ENCODE results near the gene EYA2.
"Not testable (repeated sequence)": the region's sequence is repeated elsewhere in the genome, so short reads cannot be mapped to it uniquely, and the experiment has no call there.

The EYA2 gene

GRCh38 chr20:46932439-46932838 is 37.8 kb downstream of the EYA2 start:
- not testable (repeated sequence) for DNase-seq (ENCODE audit: low read depth)

- DNase-seq (ENCODE audit: low read depth): no peak
These were observed 38.5 kb downstream of the EYA2 start for GRCh38 chr20:46933150-46933549.

- DNase-seq (ENCODE audit: low read depth): no peak
These were observed 40.2 kb downstream of the EYA2 start for GRCh38 chr20:46934746-46935287.

- DNase-seq (ENCODE audit: low read depth): no peak
These were observed 40.9 kb downstream of the EYA2 start for GRCh38 chr20:46935394-46936017.

- no peak for DNase-seq (ENCODE audit: low read depth)
These were observed 41.9 kb downstream of the EYA2 start for GRCh38 chr20:46936415-46937156.

- no peak for DNase-seq (ENCODE audit: low read depth)
These were observed 42.5 kb downstream of the EYA2 start for GRCh38 chr20:46937157-46937523.

- no peak for DNase-seq (ENCODE audit: low read depth)
These were observed 43.0 kb downstream of the EYA2 start for GRCh38 chr20:46937533-46938226.

GRCh38 chr20:46938434-46938833 is 43.8 kb downstream of the EYA2 start:
- no peak for DNase-seq (ENCODE audit: low read depth)

GRCh38 chr20:46939031-46939965 is 44.7 kb downstream of the EYA2 start:
- no peak for DNase-seq (ENCODE audit: low read depth)

GRCh38 chr20:46940616-46941015 is 46.0 kb downstream of the EYA2 start:
- DNase-seq (ENCODE audit: low read depth): no peak

- DNase-seq (ENCODE audit: low read depth): no peak
These were observed 46.8 kb downstream of the EYA2 start for GRCh38 chr20:46941404-46941803.

GRCh38 chr20:46943861-46944591 is 49.4 kb downstream of the EYA2 start:
- DNase-seq (ENCODE audit: low read depth): no peak

- no peak for DNase-seq (ENCODE audit: low read depth)
These were observed 50.8 kb downstream of the EYA2 start for GRCh38 chr20:46945465-46945864.

- no peak for DNase-seq (ENCODE audit: low read depth)
These were observed 51.6 kb downstream of the EYA2 start for GRCh38 chr20:46946181-46946624.

- no peak for DNase-seq (ENCODE audit: low read depth)
These were observed 52.2 kb downstream of the EYA2 start for GRCh38 chr20:46946796-46947195.

GRCh38 chr20:46948081-46948480 is 53.4 kb downstream of the EYA2 start:
- no peak for DNase-seq (ENCODE audit: low read depth)

GRCh38 chr20:46951405-46951804 is 56.8 kb downstream of the EYA2 start:
- no peak for DNase-seq (ENCODE audit: low read depth)

- no peak for DNase-seq (ENCODE audit: low read depth)
These were observed 57.3 kb downstream of the EYA2 start for GRCh38 chr20:46951840-46952497.

GRCh38 chr20:46953596-46953995 is 59.0 kb downstream of the EYA2 start:
- no peak for DNase-seq (ENCODE audit: low read depth)

- DNase-seq (ENCODE audit: low read depth): no peak
These were observed 59.9 kb downstream of the EYA2 start for GRCh38 chr20:46954490-46955038.

All from activated T-helper 1 cell treated with Interleukin-2 at 50 U/mL for 16 hours (primary cell).